ENCODE data around the gene SMIM28.
"Not testable (repeated sequence)": the region's sequence is repeated elsewhere in the genome, so short reads cannot be mapped to it uniquely, and the experiment has no call there.

SMIM28 gene

DNA sequence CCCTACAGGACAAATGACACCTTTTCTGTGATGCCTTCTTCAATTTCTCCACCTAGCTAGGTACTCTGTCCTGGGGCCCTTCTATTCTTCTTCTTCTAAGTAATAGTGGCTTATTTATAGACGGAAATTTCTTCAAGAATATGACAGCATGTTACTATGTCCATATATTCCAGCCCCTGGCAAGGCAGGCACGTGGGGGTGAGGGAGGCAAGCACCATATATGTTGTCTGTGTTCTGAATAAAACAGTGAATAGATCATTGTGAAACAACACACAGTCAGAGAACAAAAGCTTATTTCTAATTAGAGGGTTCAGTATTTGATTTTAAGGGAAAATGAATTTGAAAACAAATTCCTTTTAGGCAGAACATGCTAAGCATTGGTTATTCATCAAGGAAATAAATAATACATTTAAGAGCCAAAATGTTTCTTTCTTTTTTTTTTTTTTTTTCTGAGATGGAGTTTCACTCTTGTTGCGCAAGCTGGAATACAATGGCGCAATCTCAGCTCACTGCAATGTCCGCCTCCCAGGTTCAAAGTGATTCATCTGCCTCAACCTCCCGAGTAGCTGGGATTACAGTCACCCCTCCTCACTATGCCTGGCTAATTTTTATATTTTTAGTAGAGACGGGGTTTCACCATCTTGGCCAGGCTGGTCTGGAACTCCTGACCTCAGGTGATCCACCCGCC is 32.5 kb downstream of the SMIM28 start:
- no peak for DNase-seq

DNA sequence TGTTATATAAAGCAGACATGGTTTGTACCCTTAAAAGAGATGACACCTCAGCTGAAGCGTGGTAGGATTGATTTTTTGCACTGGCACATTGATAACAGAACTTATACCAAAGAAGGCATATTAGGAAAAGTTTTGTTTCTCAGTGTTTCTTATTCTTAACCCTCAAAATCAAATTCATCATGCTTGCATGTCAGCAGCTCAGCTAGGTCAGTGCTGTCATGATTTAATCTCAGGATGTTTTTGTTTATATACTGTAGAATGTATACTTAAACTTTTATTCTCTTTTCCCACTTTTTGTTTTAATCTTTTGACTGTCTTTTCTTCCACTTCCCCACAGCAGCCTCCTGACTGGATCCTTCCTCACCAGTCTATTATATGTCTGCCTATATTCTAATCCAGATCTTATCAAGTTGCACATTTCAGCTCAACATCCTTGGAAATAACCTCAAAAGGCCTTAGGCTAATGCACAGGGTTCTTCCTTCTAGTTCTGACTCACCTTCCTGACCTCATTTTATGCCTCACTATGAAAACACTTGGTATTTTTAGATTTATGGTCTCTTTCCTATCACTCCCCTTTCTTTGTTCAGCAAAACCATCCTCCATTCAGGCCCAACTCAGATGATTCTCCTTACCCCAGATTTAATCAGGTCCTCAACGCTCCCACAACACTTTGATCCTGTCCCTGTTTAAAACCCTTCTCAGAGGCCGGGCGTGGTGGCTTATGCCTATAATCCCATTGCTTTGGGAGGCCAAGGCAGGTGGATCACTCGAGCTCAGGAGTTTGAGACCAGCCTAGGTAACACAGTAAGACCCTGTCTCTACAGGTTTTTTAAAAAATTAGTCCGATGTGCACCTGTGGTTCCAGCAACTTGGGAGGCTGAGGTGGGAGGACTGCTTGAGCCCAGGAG is 33.5 kb downstream of the SMIM28 start:
- no peak for DNase-seq

DNA sequence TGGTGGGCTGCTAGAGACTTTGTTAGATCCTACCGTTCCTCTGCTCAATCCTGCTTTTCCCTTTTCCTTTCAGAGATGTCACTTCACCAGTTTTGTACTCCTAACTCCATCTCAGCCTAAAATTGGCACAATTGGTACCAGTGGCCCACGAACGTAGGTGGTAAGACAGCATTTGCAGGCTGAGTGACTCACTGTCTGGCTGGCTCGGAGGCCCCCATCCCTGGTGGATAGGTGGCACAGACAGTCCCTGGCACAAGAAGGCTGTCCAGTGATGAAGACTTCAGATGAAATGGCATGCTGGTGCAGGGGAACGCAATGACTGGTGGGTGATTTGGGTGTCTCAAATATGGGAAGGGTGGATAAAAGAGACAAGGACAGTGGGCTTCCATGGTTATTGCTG is 37.4 kb downstream of the SMIM28 start:
- DNase-seq, result no peak

DNA sequence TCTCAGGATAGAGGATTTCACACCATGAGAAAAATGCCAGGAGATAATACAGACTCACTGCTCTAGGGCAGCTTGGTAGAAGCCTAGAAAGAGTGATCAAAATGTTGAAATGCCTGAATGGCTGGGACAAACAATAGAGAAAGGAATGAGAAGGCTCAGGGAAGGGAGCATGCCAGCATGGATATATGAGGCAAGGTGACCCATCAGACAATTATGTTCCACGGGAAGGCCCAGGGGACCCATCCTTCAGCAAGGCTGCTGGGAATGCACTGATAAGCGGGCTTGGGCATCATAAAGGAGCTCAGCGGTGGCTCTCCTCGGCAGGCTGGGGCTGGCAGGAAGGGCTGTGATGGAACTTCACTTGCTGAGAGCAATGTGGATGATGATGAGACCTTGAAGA is 38.5 kb downstream of the SMIM28 start:
- no peak for DNase-seq

DNA sequence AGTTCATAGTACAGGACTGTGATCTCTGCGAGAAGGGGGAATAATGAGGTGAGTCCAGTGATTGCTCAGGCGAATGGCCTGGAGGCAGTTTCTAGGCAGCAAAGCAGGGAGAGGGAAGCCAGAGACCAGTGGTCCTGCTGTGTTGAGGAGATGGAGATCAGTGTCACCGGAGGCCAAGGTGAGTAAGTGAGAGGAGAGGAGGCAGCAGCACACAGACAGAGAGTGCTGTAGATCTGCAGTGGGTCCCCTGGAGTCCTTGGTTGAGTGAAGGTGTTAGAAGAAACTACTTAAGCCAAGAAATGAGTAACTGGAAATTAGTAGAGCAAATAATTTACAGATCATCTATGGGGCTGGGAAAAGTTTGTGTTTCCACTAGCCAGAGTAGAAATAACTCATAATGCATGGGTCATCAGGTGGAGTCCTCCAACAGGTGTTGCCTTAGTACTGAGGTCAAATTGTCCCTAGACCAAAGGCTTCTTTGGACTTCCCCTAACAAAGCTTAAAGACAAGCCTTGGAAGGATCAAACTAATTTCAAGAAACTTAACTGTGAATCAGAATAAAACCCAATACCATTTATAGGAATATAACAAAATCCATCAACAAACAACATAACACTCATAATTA is 39.9 kb downstream of the SMIM28 start:
- DNase-seq, result peak; percentile 15

DNA sequence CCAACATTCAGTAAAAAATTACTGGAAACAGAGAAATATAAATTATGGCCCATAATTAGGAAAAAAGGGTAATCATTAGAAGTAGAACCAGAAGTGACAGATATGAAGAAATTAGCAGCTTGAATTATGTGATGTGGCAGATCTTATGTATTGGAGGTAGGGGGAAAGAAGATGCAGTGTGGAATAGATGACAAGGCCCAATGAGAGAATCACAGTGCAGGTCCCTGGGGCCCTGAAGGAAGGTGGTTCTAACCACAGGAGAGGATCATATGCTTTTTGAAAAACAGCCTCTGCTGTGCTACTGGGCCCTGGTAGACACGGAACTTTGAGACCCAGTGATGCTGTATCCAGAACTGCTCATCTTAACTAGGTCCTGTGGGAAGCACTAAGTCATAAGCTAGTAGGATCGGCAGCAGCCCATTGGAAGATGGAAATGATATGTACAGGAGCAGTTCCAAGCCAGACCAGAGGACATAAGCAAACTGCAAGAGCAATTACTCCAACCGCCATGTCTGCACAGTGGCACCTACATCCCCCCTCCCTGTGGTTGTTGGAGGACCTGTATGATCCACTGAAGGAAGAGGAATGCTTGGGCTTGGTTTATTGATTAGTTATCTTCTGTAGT is 40.5 kb downstream of the SMIM28 start:
- DNase-seq, result no peak

DNA sequence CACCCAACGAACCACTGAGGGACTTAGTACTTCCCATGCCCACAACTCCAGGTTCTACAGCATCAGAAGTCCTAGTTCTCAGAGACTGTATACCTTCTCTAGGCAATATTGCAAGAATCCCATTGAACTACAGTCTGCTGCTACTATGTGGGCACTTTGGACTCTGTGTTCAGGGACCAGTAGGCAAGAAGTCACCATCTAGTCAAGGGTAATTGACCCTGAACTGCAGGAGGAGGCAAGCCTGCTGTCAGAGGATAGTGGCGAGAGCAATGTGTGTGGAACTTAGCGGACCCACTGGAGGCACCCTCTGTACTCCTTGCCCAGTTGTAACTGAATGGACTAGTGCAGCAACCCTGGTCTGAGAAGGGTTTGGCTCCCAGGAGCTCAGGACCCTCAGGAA is 42.1 kb downstream of the SMIM28 start:
- no peak for DNase-seq

DNA sequence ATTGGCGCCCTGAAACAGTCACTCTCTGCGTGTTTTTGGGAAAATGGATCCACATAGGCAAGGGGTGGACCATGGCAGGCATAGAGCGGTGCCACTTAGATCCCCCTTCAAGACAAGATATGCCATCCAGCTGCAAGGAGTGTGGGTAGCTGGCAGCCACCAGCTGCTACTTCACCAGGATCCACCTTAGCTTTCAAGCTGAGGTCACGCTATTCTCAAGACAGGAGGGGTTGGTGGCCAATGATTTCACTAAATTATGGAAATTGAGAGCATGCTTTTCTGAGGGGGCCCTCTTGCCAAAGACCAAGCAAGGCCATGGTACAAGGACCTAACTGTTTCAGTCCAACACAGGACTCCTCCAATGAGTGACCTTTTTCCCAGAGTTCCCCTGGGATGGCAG is 42.7 kb downstream of the SMIM28 start:
- no peak for DNase-seq

DNA sequence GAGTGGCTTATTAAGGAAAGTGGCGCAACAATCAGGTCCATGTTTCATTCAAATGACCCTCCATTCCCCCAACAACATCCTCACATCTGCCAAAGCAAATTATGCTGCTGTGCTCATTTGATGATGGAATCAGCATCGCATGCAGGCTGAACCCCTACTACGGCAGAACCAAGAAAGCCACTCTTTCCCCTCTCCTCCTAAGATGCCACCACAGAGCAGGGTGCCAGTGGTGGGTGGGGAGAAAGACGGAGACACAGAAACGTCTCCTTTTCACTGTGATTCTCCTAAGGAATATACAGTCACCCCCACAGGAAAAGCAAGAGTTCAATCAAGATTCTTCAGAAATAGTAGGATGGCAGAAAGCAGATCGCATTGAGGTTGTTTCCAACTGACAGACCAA is 43.4 kb downstream of the SMIM28 start:
- no peak for DNase-seq

DNA sequence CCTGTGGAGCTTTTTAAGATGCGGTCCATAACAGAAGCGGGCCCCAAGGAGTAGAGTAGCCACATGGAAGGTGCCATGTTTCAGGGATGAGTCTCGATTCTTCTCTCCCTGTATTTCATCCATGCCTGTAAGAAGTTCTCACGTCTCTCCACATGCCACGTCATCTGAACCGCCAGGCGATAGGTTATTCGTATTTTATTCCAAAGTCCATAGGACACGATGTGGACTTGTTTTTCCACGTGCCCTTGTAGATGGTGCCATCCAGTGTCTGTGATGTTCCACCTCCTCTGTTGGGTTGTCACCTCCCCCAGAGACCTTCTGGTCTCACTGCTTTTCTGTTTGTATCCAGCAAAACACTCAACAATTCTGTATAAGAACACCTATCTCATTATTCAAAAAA is 43.9 kb downstream of the SMIM28 start:
- DNase-seq, result no peak

DNA sequence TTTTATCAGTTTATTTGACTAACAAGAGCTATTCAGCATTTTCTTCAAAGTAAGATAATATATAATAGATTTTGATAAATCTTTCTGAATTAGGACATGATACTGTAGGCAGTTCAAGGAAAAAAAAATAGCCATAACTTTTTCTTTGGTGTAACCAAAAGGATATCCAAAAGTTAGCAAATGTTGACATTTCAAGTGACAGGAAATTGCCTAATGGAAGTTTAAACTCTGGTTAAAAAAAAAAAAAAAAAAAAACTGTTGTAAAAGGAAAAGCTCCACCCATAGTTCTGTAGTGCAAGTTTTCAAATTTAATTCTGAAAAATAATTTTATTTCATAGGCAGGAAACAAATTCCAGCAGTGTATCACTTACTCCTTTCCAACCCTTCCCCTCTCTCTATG is 45.2 kb downstream of the SMIM28 start:
- DNase-seq, result no peak

DNA sequence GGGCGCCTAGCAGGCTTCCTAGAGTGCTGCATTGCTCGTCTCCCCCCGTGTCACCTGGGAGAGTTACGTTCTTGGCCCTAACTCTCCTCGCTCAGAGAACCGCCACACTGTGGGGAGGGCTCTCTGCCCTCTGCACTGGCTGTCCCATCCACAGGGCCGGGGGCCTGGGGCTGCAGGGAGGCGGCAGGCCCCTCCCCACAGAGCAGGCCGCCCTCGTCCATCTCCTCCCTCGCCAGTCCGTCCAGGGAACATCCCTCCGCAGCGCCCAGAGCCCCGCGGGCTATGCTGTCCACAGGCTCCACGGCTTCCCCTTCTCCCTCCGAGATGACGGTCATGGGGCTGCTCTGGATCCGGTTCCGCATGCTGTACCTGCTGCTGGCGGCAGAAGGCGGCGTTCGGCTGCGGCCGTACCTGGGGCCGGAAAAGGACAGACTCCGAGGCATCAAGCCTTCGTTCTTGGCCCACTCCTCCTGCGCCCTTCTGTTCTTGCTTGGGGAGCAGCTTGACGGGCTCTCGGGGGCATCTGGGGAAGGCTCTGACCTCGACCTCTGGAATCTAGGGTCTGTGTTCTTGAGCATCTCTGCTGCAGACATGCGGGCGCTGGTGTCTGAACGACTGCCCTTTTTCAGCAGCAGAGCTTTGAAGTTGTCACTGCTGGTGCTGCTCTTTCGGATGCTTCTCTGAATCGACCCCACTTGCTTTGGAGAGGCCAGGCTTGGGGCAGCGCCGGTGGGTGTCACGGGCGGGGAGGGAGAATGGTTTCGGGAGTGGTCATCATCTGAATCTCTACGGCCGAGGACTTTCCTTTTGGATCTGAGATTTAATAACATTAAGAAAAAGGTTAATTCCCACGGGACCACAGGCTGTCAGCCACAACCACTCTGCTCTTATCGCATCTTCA is 46.5 kb downstream of the SMIM28 start:
- DNase-seq, result no peak

DNA sequence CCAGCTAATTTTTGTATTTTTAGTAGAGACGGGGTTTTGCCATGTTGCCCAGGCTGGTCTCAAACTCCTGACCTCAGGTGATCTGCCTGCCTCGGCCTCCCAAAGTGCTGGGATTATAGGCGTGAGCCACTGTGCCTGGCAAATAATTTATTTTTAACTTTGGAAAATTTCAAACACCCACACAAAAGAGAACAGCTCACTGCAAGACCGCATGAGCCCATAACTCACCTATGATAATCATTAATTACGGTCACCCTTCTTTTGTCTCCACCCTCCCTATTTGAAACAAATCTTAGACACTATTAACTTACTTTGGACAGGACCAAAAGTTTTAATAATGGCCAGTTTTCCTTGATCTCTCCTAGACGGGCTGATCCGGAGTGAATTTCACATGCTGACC is 47.6 kb downstream of the SMIM28 start:
- not testable (repeated sequence) for DNase-seq

DNA sequence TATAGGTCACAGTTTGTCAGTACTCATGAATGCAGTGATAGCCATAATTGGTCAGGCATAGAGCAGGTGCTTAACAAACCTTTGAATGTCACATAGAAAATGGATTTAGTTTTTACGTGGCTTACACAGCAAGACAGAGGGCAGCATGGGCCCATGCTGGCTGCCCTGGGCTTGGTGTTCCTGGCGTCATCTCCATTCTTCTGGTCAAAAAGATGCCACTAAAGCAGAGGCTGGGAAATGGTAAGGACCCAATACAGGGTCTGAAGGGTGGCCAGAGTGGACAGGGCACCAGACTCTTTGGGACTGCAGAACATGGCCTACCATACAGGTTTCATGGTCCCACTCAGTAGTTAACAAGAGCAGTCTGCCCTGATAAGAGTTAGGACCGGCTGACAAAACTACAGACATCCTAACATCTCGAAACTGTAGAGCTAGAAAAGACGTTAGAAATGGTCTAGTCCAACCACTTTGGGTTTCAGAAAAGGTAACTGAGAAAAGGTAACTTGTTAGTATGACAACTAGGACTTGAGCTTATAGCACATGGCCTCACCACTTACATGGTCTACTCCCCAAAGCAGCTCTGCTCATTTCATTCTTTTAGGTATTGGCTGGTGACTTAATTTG is 48.9 kb downstream of the SMIM28 start:
- no peak for DNase-seq

DNA sequence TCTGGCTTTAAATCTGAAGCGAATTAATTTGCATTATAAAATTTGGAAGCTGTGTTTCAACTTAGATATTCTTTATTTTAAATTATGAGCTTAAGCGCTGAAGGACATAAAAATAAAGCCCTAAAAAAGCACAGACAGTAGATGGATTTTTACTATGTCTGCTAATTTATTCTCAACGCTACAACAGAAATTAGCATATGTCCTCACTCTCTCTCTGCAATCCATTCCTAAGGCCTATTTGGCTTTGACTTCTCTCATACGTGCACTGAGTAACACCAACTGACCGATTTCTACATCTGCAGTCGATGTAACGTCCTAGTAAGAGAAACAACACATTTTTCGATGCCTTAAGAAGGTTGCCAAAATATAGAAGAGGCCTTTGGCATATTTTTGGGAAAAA is 50.0 kb downstream of the SMIM28 start:
- DNase-seq, result no peak

DNA sequence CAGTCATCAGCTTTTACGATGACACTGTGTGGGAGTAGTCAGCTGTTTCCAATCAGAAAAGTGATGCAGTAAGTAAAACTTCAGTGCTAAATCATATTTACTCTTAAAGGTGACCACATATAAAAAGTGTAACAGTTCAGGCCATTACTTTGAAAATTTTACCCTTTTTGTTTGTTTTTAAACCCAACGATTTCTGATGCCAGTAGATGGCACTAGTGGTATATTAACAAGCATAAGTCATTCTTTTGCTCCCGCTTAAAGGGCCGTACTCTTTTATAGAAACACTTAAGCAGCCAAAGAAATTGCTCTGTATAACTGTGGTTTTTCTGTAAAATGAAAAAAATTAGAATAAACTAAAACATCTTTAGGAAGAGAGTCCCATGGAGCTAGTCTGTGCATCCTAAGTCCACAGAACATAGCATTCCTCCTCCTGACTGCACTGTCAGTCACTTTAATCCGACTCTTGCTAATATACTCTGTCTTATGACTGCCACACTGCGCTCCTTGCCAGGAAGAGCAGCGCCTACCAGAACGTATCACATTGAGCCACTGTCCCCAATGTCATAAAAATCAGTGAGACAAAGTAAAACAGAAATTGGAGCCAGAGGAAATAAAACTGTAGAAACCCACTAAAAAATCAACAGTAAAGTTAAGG is 51.4 kb downstream of the SMIM28 start:
- no peak for DNase-seq

DNA sequence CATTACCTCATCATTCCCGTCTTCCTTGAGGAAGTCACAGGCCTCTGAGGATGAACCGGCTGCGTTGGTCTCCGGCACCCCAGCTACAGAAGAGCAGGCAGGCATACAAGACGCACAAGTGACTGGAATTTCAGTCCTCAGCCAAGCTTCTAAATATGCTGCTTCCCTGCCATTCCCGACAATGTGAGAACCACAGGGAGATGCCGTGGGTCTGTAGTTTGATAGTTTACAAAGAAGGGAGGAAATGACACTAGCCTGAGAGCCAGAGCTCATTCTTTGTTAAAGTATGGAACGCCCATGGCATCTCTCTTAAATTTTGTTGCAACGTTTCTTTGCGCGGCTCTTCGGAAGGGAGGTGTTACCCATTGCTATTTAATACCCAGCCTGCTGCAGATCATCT is 52.1 kb downstream of the SMIM28 start:
- DNase-seq, result no peak

DNA sequence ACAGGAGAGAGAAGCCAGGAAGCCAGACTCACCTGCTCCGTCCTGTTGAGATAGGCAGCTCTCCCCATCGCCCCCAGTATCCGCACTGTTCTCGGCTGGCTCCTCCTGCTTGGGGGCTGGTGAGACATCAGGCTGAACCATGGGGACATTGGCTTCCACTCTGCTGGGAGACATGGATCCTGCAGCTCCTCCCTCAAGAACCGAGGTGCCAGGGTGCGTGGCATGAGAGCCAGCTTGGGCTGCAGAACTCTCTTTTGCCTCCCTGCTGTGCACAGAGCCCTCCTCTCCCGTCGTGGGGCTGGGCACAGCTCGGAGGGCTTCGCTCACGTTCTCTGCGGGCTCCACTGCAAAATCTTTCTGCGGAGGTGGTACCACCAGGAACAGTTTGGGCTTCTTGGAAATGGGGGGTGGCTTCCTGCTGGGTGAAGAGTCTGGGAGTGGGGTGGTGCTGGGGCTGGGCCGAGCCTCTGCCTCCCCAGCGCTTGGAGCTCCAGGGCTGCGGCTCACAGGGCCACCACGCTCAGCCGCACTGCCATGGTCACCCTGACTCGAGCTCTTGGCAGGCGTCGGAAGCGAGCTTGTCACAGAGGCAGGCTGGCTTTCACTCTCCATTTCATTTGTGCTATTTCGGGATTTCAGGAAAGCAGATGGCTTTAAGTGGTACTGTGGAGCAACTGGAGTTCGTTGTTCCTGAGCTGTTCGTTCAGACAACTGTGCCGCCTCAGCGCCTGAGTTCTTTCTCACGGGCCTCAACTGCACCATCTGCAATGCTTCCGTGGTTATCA is 52.8 kb downstream of the SMIM28 start:
- no peak for DNase-seq

DNA sequence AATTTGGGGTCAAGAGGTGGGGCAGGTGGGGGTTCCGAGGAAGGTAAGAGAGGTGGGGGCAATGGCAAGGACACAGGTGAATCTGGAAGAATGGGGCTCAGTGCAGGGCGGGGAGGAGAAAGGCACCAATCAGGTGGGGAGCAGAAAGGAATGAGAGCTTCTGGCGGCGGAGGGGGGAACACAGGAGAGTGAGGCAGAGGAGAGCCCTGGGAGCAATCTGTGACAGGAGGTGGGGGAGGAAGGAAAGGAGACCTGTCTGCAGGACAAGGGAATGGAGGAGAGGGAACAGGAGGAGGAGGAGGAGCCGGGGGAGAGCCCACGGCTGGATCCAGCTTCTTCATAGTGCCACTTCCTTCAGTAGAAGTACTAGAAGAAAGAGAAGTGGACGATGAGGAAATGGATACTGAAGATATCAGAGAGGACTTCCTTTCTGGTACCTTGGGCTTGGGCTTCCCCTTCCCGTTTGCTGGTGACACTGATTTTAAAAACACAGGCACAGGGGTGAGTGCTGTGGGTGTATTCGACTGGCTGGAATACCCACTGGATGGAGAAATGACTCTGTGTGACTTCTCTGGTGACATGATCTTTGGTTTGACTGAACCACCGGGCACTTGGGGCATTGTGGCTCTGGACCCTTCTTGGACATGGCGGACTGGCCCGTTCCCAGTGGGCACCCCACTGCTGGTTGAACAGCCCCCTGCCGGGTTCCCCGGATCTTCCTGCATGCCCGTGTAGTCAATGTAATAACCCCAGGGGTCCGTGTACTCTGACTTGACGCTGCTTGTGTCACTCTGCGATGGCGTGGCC is 53.8 kb downstream of the SMIM28 start:
- no peak for DNase-seq

DNA sequence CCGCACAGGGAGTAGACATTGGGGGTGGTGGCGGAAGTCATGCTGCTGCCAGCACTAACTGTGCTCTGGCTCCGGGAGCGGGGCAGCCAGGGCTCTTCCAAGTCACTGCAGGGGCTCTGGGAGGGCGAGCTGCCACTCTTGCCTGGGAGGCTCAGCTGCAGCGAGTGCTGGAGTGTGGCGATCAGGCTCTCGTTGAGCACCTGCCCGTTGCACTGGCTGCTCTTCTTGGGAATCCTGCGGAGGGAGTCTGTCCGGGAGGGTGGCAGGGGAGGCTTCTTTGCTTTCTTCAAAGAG is 54.3 kb downstream of the SMIM28 start:
- no peak for DNase-seq

Measured in stimulated activated CD4-positive, alpha-beta T cell treated with anti-CD3 and anti-CD28 coated beads, Interleukin-1b, Interleukin-23, amount 100 ng/mL, for 48 hours (primary cell).